ENCODE measurements around the gene ETV6.

Gene ETV6

DNA sequence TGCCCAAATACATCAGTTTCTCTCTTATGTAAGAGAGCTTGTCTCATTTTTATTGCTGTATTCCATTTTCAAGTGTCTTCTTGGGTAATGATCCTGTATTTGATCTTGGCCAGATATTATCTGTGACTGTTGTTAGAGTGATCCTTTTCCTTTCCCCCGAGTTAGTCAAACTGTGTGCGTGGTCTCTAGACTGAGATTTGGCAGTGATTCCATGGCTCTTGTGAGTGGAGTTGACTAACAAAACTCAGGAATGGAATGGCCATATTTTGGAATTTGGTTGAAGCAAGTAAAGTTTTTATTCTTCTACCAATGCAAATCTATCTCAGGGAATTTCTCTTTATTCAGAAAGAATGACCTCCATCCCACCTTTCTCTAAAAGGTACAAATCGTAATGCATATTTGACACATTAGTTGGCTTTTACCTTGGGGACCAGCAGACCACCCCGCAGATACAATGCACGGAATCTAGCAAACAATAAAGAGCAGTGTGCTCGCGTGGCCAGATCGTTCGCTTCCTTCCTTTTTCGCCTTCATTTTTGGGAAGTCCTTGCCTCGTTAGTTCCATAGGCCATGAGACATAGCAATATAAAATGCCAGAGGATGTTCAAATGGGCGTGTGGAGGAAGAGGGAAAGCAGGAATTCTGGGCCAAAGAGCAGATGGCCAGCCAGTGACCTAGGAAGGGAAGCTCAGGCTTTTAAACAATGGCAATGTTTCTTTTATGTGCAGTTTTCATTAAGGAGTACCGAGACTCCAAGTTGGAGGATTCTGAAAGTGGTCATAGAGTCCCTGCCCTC is 24.4 kb downstream of the ETV6 start:
- TF ChIP-seq, protein P1, sequence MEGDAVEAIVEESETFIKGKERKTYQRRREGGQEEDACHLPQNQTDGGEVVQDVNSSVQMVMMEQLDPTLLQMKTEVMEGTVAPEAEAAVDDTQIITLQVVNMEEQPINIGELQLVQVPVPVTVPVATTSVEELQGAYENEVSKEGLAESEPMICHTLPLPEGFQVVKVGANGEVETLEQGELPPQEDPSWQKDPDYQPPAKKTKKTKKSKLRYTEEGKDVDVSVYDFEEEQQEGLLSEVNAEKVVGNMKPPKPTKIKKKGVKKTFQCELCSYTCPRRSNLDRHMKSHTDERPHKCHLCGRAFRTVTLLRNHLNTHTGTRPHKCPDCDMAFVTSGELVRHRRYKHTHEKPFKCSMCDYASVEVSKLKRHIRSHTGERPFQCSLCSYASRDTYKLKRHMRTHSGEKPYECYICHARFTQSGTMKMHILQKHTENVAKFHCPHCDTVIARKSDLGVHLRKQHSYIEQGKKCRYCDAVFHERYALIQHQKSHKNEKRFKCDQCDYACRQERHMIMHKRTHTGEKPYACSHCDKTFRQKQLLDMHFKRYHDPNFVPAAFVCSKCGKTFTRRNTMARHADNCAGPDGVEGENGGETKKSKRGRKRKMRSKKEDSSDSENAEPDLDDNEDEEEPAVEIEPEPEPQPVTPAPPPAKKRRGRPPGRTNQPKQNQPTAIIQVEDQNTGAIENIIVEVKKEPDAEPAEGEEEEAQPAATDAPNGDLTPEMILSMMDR (IDR thresholded peaks at IDR 0.05), result no peak

DNA sequence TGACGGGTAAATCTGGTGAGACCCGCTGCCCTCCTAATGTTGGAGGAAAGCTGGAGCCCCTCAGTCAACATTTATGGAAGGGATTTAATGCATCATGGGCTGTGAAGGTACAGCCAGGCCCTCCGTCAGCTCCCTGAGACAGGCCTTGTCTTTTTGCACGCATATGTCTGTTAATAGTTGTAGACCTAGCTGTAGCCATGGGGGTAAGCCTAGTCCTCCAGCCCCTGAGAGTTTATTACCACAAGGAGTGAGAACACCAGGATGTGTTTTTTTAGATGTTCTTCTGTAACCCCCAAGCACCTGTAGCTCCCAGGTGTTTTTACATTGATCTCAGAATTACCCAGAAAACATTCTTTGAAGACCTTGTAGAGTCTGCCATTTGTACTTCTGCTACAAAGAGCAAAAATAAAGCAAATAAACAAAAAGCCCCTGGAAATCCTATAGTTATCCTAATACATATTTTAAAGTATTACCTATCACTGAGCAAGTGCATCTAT is 25.5 kb downstream of the ETV6 start:
- TF ChIP-seq, protein P1 (IDR thresholded peaks at IDR 0.05), result no peak

DNA sequence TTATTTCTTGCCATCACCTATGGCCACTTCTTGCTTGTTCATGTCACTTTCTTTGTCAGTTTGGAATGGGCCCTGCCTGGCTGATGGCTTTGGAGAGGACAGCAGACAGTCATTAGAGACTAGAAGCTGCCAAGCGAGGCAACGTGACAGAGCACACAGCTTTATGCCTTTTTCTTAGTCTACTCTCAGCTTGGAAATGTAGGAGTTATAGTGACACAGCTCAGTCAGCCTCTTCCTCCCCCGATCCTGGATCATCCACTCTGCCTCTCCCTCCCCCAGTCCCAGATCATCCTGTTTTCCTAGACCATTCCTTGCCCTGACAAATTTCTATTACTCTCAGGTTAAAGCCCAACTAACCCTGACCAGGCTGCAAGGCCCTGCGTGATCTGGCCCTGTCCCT is 26.6 kb downstream of the ETV6 start:
- TF ChIP-seq, protein P1 (IDR thresholded peaks at IDR 0.05), result no peak

DNA sequence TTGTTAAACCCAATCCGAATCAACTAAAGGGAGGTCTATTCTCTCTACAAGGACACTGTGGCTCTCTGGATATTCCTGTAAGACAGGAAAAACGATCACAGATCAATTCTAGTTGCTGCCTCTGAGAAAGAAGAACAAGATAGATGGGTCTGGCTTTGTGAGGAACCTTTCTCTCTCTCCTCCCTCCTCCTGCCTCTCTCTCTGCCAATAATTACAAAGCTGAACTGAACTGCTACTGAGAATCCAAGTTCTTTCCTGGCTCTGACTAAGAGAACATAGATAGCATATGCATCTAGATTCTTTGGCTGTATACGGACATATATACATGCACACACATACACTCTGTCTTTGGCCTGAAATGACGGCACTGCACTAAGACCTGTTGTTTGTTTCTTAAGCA is 27.6 kb downstream of the ETV6 start:
- TF ChIP-seq, protein P1 (IDR thresholded peaks at IDR 0.05), result no peak

DNA sequence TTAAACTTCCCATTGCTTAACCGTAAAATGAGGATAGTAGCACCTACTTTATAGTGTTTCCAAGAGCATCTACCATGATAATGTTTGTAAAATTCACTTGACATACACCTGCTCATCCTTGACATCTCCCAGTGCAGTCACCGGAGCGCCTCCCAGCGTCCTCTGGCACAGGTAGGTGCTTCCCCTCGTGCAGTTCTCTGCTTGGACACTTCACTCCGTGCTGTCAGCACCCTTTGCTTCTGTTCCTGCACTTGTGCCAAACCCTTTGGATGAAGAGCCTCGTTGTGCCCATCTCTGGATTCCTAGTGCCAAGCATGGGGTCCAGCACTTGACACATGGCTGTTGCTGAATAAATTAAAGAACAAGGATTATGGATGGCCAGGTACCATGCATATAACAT is 28.3 kb downstream of the ETV6 start:
- TF ChIP-seq, protein P1 (IDR thresholded peaks at IDR 0.05), result no peak

DNA sequence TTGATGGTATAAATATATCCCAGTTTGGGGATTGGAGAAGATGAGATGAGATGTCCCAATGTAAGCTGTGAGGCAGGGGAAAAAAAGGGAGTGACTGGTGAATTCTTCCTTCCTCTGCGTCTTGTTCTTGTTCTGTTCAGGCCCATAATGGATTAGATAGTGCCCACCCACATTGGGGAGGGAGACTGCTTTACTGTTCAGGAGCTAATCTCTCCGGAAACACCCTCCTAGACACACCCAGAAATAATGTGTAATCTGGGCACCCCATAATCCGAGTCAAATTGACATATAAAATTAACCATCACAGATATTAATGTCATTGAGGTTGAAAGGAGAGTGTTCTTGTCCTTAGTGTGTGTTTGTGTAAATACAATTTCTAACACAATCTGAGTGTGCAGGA is 29.3 kb downstream of the ETV6 start:
- TF ChIP-seq, protein P1 (IDR thresholded peaks at IDR 0.05), result no peak

DNA sequence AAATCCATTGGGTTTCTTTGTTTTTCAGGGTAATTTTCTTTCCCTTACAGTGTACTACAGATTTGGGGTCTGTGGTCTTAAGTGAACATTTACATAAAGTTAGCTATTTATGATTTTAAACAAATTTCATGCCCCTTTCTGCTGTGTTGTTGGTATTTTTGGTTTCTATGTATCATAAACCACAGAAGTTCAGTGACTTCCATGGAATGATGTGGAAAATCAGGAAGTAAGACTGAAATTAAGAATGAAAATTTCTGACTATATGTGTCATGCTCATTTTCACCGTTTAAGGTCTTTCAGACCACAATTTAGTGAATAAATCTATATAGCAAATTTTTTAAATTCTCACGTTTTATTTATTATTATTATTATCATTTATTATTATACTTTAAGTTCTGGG is 31.7 kb downstream of the ETV6 start:
- TF ChIP-seq, protein P1 (IDR thresholded peaks at IDR 0.05), result no peak
